GM19099 (cell line): ENCODE results near the gene CARMIL1.

ENCODE experiments used
- POLR2A ChIP-seq: IDR thresholded peaks from 3 replicates; pipeline ENCODE4 v1.6.1; 2011; ENCODE audit warnings: low read depth; ENCODE audit not compliant: insufficient read length; ENCODE audit errors: extremely low read depth

CARMIL1 gene

GRCh38 chr6:25359891-25360290, 80.7 kb downstream of the CARMIL1 start:
- TF ChIP-seq POLR2A, result no peak

GRCh38 chr6:25360621-25361020, 81.4 kb downstream of the CARMIL1 start:
- no peak for TF ChIP-seq POLR2A

GRCh38 chr6:25363427-25363826, 84.3 kb downstream of the CARMIL1 start:
- TF ChIP-seq POLR2A, result no peak

- TF ChIP-seq POLR2A, result no peak
These were observed 86.0 kb downstream of the CARMIL1 start for GRCh38 chr6:25365154-25365553.

- TF ChIP-seq POLR2A, result no peak
These were observed 87.8 kb downstream of the CARMIL1 start for GRCh38 chr6:25366903-25367545.

GRCh38 chr6:25369036-25369432, 89.9 kb downstream of the CARMIL1 start:
- no peak for TF ChIP-seq POLR2A

GRCh38 chr6:25369433-25370177, 90.4 kb downstream of the CARMIL1 start:
- TF ChIP-seq POLR2A, result no peak

GRCh38 chr6:25370178-25371036, 91.2 kb downstream of the CARMIL1 start:
- no peak for TF ChIP-seq POLR2A

GRCh38 chr6:25371037-25371347, 91.8 kb downstream of the CARMIL1 start:
- TF ChIP-seq POLR2A, result no peak

- TF ChIP-seq POLR2A, result no peak
These were observed 96.0 kb downstream of the CARMIL1 start for GRCh38 chr6:25375125-25375524.

GRCh38 chr6:25377664-25378063, 98.5 kb downstream of the CARMIL1 start:
- no peak for TF ChIP-seq POLR2A

- no peak for TF ChIP-seq POLR2A
These were observed 101.9 kb downstream of the CARMIL1 start for GRCh38 chr6:25381077-25381476.

- no peak for TF ChIP-seq POLR2A
These were observed 105.1 kb downstream of the CARMIL1 start for GRCh38 chr6:25384234-25384633.

- TF ChIP-seq POLR2A, result no peak
These were observed 105.8 kb downstream of the CARMIL1 start for GRCh38 chr6:25384967-25385366.

- TF ChIP-seq POLR2A, result no peak
These were observed 108.3 kb downstream of the CARMIL1 start for GRCh38 chr6:25387483-25387882.

- no peak for TF ChIP-seq POLR2A
These were observed 108.7 kb downstream of the CARMIL1 start for GRCh38 chr6:25387911-25388310.
